Smooth muscle cell (in vitro differentiated cells): ENCODE data around the gene SLC12A3. TPM values are rescaled to one million over a fixed set of nuclear protein-coding genes. Genes with fewer than 3 reads are reported as not detected.

ENCODE experiments used
- DNase-seq: peaks from one replicate; lab custom pipeline; 2025; ENCODE audit not compliant: unreplicated experiment; lab: John Stamatoyannopoulos, UW
- H2AFZ ChIP-seq: fragments of 200-600 bp; sonication (generic); 2 replicates; pipeline ENCODE4 v1.6.0; 2016; ENCODE audit warnings: antibody characterized with exemption, low read depth, mild to moderate bottlenecking
- H3F3A ChIP-seq: fragments of 200-600 bp; sonication (generic); 2 replicates; pipeline ENCODE4 v1.6.0; 2017; ENCODE audit warnings: antibody characterized with exemption, low read depth
- H3K27ac ChIP-seq: fragments of 200-600 bp; sonication (generic); 2 replicates; pipeline ENCODE4 v1.5.1; 2016; ENCODE audit warnings: low read depth, mild to moderate bottlenecking
- H3K27me3 ChIP-seq: fragments of 200-600 bp; sonication (generic); 2 replicates; pipeline ENCODE4 v1.6.1; 2016; ENCODE audit warnings: low read depth, mild to moderate bottlenecking
- H3K36me3 ChIP-seq: fragments of 200-600 bp; sonication (generic); 2 replicates; pipeline ENCODE4 v1.5.1; 2016; ENCODE audit warnings: low read depth
- H3K4me1 ChIP-seq: fragments of 200-600 bp; sonication (generic); 2 replicates; pipeline ENCODE4 v1.5.1; 2016; ENCODE audit warnings: low read depth
- H3K4me2 ChIP-seq: fragments of 200-600 bp; sonication (generic); 2 replicates; pipeline ENCODE4 v1.6.0; 2016; ENCODE audit warnings: mild to moderate bottlenecking
- H3K4me3 ChIP-seq: fragments of 200-600 bp; sonication (generic); 2 replicates; pipeline ENCODE4 v1.5.1; 2016; ENCODE audit warnings: mild to moderate bottlenecking
- H3K79me2 ChIP-seq: fragments of 200-600 bp; sonication (generic); 2 replicates; pipeline ENCODE4 v1.6.0; 2016; ENCODE audit warnings: low read depth, mild to moderate bottlenecking
- H3K9ac ChIP-seq: fragments of 200-600 bp; sonication (generic); 2 replicates; pipeline ENCODE4 v1.6.0; 2016; ENCODE audit warnings: low read depth
- H3K9me3 ChIP-seq: fragments of 200-600 bp; sonication (generic); replicated peaks from 2 replicates; pipeline ENCODE4 v1.5.1; 2016; ENCODE audit warnings: low read depth
- H4K20me1 ChIP-seq: fragments of 200-600 bp; sonication (generic); 2 replicates; pipeline ENCODE4 v1.6.0; 2016; ENCODE audit warnings: low read depth
- CTCF ChIP-seq: fragments of 200-600 bp; sonication (generic); IDR thresholded peaks from 2 replicates; pipeline ENCODE4 v1.5.1; 2017; ENCODE audit warnings: borderline replicate concordance, mild to moderate bottlenecking, antibody characterized with exemption; ENCODE audit not compliant: insufficient read depth, poor library complexity, severe bottlenecking
- WGBS: methylation state at CpG from one replicate; pipeline ENCODE4 v1.1.7; 2016; ENCODE audit warnings: low lambda C conversion rate; 5-methylcytosine and 5-hydroxymethylcytosine counted together
- polyA plus RNA-seq: library from polyadenylated mRNA; unstranded; fragments of >200 nt; fragmentation: Nextera tagmentation; extraction: Ambion mirVana; gene quantifications from 2 replicates; pipeline ENCODE4 v1.2.1, GENCODE V29; 2016
- total RNA-seq: library from RNA; depleted of rRNA; stranded (reverse); fragments of >200 nt; gene quantifications from 2 replicates; pipeline ENCODE4 v1.2.3, GENCODE V29; 2014

Gene SLC12A3
- total and polyA plus RNA-seq, 2 experiments from 2014 or later = not detected

GRCh38 chr16:56885446-56886162 is 20.6 kb downstream of the SLC12A3 start:
- TF ChIP-seq CTCF = no peak
- 91% methylated on average over 9 of the region's 9 CpGs for WGBS
- Histone ChIP-seq H3K79me2 (no peaks in the 10 kb centered on the region), H3K9ac (no peak overlapping the region), H4K20me1 (no peaks in the 10 kb centered on the region), H3K9me3 (no peaks in the 10 kb centered on the region), H3K4me2 (no peak overlapping the region), H3K4me1 (no peaks in the 10 kb centered on the region), H3K4me3 (no peak overlapping the region), H3K36me3 (no peaks in the 10 kb centered on the region), H2AFZ (no peak overlapping the region), H3K27me3 (no peaks in the 10 kb centered on the region), H3F3A (no peaks in the 10 kb centered on the region), H3K27ac (no peak overlapping the region)
- no peak for DNase-seq

GRCh38 chr16:56886296-56886695 is 21.3 kb downstream of the SLC12A3 start:
- Histone ChIP-seq H3K27me3 (no peaks in the 10 kb centered on the region), H2AFZ (no peak overlapping the region), H3K4me1 (no peaks in the 10 kb centered on the region), H3K27ac (no peak overlapping the region), H3K4me2 (no peak overlapping the region), H3F3A (no peaks in the 10 kb centered on the region), H3K9ac (no peak overlapping the region), H3K4me3 (no peak overlapping the region), H3K79me2 (no peaks in the 10 kb centered on the region), H4K20me1 (no peaks in the 10 kb centered on the region), H3K36me3 (no peaks in the 10 kb centered on the region), H3K9me3 (no peaks in the 10 kb centered on the region)
- WGBS = 94% methylated on average over 12 of the region's 12 CpGs
- TF ChIP-seq CTCF = no peak
- no peak for DNase-seq

- no peak overlapping the region for H3K4me2 ChIP-seq
- no peak for DNase-seq
- 97% methylated on average over 6 of the region's 9 CpGs for WGBS
These were observed 21.8 kb downstream of the SLC12A3 start for GRCh38 chr16:56886826-56887225.

More at GRCh38 chr16:56886826-56887225, 21.8 kb downstream of the SLC12A3 start:
- Histone ChIP-seq H2AFZ (no peak overlapping the region), H3K36me3 (no peaks in the 10 kb centered on the region), H3K79me2 (no peaks in the 10 kb centered on the region), H3K9me3 (no peaks in the 10 kb centered on the region), H4K20me1 (no peaks in the 10 kb centered on the region), H3K9ac (no peak overlapping the region), H3F3A (no peaks in the 10 kb centered on the region), H3K27me3 (no peaks in the 10 kb centered on the region), H3K4me3 (no peak overlapping the region), H3K27ac (no peak overlapping the region), H3K4me1 (no peaks in the 10 kb centered on the region)
- no peak for TF ChIP-seq CTCF
